RWPE1 (cell line): Measurements from ENCODE around the gene RUFY2.

Experiments used
- CTCF ChIA-PET: fragments of 350-600 bp; sonication (Branson Sonifier 250); formaldehyde crosslinking; extraction: SDS; loops from one replicate; lab custom pipeline; 2021; lab: Yijun Ruan, JAX
- POLR2A ChIA-PET: fragments of 400-600 bp; formaldehyde crosslinking; extraction: SDS; loops from one replicate; lab custom pipeline; 2020; ENCODE audit warnings: antibody characterized with exemption; ENCODE audit not compliant: low non-redundant PET; lab: Yijun Ruan, JAX
- DNase-seq: peaks from one replicate; pipeline ENCODE4 v3.0.0; 2012; ENCODE audit warnings: low spot score
- H3K27ac ChIP-seq: fragments of 450-650 bp; 2 replicates; pipeline ENCODE4 v1.5.1; 2017
- TF ChIP-seq, protein P1 (sequence below): fragments of 450-650 bp; conservative IDR thresholded peaks from 2 replicates; pipeline ENCODE4 v1.5.1; 2017; ENCODE audit warnings: low read depth, mild to moderate bottlenecking

RUFY2 gene

DNA sequence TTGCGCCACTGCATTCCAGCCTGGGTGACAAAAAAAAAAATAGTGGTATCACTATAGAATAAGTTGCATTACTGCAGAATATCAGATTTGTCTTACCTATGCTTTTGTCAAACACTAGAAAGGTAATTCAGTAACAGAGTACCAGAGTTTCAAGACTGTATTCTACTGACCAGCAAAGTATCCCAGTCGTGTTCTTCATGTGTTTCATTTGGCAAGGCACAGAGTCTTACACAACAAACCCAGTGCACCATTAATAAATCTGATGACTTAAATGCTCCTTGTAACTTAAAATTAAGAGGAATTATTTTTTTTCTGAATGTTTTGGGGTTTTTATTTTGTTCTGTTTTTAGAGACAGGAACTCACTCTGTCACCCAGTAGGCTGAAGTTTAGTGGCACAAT lies 40.0 kb downstream of the RUFY2 start:
- ChIA-PET CTCF (no interaction called here), POLR2A (no interaction called here)
- DNase-seq: no peak
- TF ChIP-seq, protein P1, sequence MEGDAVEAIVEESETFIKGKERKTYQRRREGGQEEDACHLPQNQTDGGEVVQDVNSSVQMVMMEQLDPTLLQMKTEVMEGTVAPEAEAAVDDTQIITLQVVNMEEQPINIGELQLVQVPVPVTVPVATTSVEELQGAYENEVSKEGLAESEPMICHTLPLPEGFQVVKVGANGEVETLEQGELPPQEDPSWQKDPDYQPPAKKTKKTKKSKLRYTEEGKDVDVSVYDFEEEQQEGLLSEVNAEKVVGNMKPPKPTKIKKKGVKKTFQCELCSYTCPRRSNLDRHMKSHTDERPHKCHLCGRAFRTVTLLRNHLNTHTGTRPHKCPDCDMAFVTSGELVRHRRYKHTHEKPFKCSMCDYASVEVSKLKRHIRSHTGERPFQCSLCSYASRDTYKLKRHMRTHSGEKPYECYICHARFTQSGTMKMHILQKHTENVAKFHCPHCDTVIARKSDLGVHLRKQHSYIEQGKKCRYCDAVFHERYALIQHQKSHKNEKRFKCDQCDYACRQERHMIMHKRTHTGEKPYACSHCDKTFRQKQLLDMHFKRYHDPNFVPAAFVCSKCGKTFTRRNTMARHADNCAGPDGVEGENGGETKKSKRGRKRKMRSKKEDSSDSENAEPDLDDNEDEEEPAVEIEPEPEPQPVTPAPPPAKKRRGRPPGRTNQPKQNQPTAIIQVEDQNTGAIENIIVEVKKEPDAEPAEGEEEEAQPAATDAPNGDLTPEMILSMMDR: no peak
- no peak overlapping the region for H3K27ac ChIP-seq

- H3K27ac ChIP-seq: no peak overlapping the region
- DNase-seq: no peak
- POLR2A ChIA-PET: no interaction called here
- TF ChIP-seq, protein P1: no peak
- CTCF ChIA-PET: no interaction called here
These were observed 40.5 kb downstream of the RUFY2 start for GRCh38 chr10:68366600-68366999.

DNA sequence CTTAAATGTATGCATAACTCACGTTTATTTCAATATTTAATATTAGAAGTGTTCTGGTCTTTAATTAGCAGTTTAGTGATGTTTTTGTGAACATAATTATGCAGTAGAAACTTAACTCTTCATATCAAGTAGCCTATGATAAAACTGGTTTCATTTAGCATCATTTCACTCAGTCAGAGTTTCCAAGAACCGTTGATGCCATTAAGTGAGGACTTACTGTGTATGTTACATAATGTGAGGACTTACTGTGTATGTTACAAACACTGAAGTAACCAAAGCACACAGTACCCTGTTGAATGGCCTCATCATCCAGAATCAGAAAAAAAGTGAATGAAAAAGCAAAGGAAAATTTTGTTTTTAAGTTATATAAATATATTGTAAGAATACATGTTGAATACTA lies 41.5 kb downstream of the RUFY2 start:
- ChIA-PET POLR2A (no interaction called here), CTCF (no interaction called here)
- DNase-seq: no peak
- TF ChIP-seq, protein P1: no peak
- no peak overlapping the region for H3K27ac ChIP-seq

- H3K27ac ChIP-seq: no peak overlapping the region
- no peak for DNase-seq
- POLR2A ChIA-PET: no interaction called here
- CTCF ChIA-PET: no interaction called here
- TF ChIP-seq, protein P1: no peak
These were observed 42.8 kb downstream of the RUFY2 start for GRCh38 chr10:68364101-68364886.

- CTCF ChIA-PET: interaction anchor here (0.7 to 2.5 kb wide), 2 partner anchors 14 to 30 kb away, joined by 8 to 10 read pairs; no protein-coding TSS in a partner anchor
These were observed 44.5 kb downstream of the RUFY2 start for GRCh38 chr10:68362590-68362989.

GRCh38 chr10:68359189-68359588 lies 47.9 kb downstream of the RUFY2 start:
- DNase-seq: no peak

More at GRCh38 chr10:68362590-68362989, 44.5 kb downstream of the RUFY2 start:
- TF ChIP-seq, protein P1: no peak
- DNase-seq: no peak
- POLR2A ChIA-PET: no interaction called here
- H3K27ac ChIP-seq: no peak overlapping the region

More at GRCh38 chr10:68359189-68359588, 47.9 kb downstream of the RUFY2 start:
- ChIA-PET POLR2A (no interaction called here), CTCF (interaction anchor here (0.6 kb wide), 1 partner anchor 38 kb away, joined by 3 read pairs; no protein-coding TSS in a partner anchor)
- TF ChIP-seq, protein P1: no peak
- no peak overlapping the region for H3K27ac ChIP-seq
